Measurements from ENCODE around the gene TMEM79.

DNA sequence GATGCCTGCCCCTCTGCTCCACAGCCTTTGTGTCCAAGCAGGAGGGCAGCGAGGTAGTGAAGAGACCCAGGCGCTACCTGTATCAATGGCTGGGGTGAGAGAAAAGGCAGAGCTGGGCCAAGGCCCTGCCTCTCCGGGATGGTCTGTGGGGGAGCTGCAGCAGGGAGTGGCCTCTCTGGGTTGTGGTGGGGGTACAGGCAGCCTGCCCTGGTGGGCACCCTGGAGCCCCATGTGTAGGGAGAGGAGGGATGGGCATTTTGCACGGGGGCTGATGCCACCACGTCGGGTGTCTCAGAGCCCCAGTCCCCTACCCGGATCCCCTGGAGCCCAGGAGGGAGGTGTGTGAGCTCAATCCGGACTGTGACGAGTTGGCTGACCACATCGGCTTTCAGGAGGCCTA is 41.4 kb upstream of the TMEM79 start:
- no peak for TF ChIP-seq CTCF (IDR thresholded peaks at IDR 0.05)
- no peak for TF ChIP-seq POLR2AphosphoS5 (IDR thresholded peaks at IDR 0.05)
- TF ChIP-seq EP300 (IDR thresholded peaks at IDR 0.05; ENCODE audit: low read depth): no peak
